AG04450 (cell line): ENCODE data around the gene CHORDC1. TPM values are rescaled to one million over a fixed set of nuclear protein-coding genes. Genes with fewer than 3 reads are reported as not detected.

Experiments used
- CTCF ChIA-PET: fragments of 300-600, 350-600 bp; formaldehyde crosslinking; extraction: SDS; loops from one replicate; lab custom pipeline; 2022; ENCODE audit warnings: antibody characterized with exemption, inconsistent platforms; lab: Charles Lee
- POLR2A ChIA-PET: fragments of 350-600 bp; formaldehyde crosslinking; extraction: SDS; loops from one replicate; lab custom pipeline; 2021; ENCODE audit warnings: antibody characterized with exemption, inconsistent platforms; lab: Yijun Ruan, JAX
- DNase-seq: peaks from one replicate; pipeline ENCODE4 v3.0.0-alpha.2; 2011; ENCODE audit warnings: low read depth, low spot score
- H3K27ac ChIP-seq: one replicate; pipeline ENCODE4 v1.5.1; 2012; ENCODE audit warnings: low read depth, low read length, control low read depth
- H3K27me3 ChIP-seq: one replicate; pipeline ENCODE4 v1.6.0; 2012; ENCODE audit warnings: low read length; ENCODE audit not compliant: control insufficient read depth, insufficient read depth
- H3K4me3 ChIP-seq: 2 replicates; pipeline ENCODE4 v1.5.1; 2011; ENCODE audit warnings: mild to moderate bottlenecking, low read depth, low read length, control low read depth
- H3K9me3 ChIP-seq: 2 replicates; pipeline ENCODE4 v1.5.1; 2012; ENCODE audit warnings: low read length; ENCODE audit not compliant: control insufficient read depth, insufficient read depth
- CTCF ChIP-seq: IDR thresholded peaks from 2 replicates; pipeline ENCODE4 v1.5.1; 2011; ENCODE audit warnings: low read depth, low read length, control low read depth, inconsistent platforms
- polyA plus RNA-seq: library from polyadenylated mRNA; depleted of rRNA; stranded (reverse); fragments of >200 nt; gene quantifications from 2 replicates; pipeline ENCODE4 v1.2.3, GENCODE V29; 2011

The CHORDC1 gene
- polyA plus RNA-seq, 1 experiment = 34.3 TPM

DNA sequence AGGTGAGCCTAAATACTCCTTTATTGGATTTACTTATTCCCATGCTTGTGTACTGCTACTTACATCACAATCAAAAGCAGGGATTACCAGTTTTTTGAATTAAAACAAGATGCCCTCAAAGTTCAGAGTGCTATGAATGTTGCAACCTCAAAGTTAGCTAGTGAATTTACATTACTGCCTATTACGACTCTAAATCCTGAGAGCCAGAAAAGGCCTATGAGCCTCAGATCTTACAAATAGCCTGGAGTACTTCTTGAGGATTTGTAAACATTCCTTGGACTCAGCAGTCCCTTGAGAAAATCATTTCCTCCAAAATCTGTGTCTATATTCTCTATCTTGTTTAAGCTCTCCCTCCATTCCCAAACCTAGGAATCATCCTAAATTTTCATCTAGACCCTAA lies 25.5 kb downstream of the CHORDC1 start:
- H3K27me3 ChIP-seq = no peaks in the 10 kb centered on the region
- no peak for DNase-seq
- no peaks in the 10 kb centered on the region for H3K9me3 ChIP-seq
- ChIA-PET CTCF (interaction anchor here (1.4 kb wide), 1 partner anchor 7 kb away, joined by 17 read pairs; no protein-coding TSS in a partner anchor), POLR2A (no interaction called here)
- H3K4me3 ChIP-seq = no peak overlapping the region
- no peak overlapping the region for H3K27ac ChIP-seq
- no peak for TF ChIP-seq CTCF

DNA sequence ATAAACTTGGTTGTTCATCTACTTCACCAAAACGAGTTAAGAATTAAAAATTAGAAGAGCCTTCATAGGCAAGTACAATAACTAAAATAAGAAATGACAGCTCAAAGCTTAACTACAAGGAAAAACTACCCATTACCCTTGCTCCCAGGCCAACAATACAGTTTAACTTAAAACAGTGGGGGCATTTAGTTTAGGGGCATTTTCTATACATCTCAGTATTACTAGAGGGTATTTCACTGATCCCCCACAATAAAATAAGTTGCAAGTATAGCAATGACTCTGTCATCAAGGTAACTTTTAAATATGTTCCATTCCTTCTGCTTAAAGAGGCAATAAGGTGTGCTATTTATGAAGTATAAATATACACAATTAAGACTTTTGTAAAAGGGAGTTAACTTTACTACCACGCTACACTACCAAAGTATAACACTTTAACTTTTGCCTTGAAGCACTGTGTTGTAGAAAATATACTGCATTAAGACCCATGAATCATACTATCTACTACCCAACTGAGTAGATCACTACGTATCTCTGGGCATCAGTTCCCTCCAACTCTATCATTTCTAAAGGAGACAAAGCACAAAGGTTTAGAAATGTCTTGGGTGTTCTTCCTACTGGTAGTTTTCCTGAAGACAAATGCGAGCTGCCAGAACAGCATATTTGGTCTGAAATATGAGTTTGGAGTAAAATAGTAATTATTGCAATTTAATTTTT lies 29.8 kb downstream of the CHORDC1 start:
- H3K9me3 ChIP-seq = no peaks in the 10 kb centered on the region
- DNase-seq = no peak
- no peak overlapping the region for H3K27ac ChIP-seq
- no peak overlapping the region for H3K4me3 ChIP-seq
- ChIA-PET POLR2A (no interaction called here), CTCF (no interaction called here)
- no peaks in the 10 kb centered on the region for H3K27me3 ChIP-seq
- TF ChIP-seq CTCF = no peak

DNA sequence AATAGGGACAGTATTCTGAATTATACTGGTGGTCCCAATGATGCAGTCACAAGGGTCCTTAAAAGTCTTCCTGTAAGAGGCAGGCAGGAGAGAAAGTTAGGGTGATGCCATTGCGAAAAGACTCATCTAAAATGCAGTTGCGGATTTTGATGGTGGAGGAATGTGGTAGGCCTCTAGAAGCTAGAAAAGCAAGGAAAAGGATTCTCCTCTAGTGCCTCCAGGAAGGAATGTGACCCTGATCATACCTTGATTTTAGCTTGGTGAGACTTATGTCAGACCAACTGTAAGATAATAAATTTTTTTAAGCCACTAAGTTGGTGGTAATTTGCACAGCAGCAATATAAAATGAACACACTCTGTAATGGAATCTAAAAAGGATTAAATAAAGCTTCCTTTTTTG lies 33.8 kb downstream of the CHORDC1 start:
- Histone ChIP-seq H3K27ac (no peak overlapping the region), H3K4me3 (no peak overlapping the region), H3K27me3 (no peaks in the 10 kb centered on the region), H3K9me3 (no peaks in the 10 kb centered on the region)
- TF ChIP-seq CTCF = no peak
- POLR2A ChIA-PET = no interaction called here
- CTCF ChIA-PET = interaction anchor here (4.6 kb wide), 1 partner anchor 16 kb away, joined by 32 read pairs; no protein-coding TSS in a partner anchor
- DNase-seq = no peak

GRCh38 chr11:90187839-90188238 lies 35.0 kb downstream of the CHORDC1 start:
- no peak for DNase-seq
- no peaks in the 10 kb centered on the region for H3K27me3 ChIP-seq
- POLR2A ChIA-PET = no interaction called here
- H3K27ac ChIP-seq = no peak overlapping the region
- H3K9me3 ChIP-seq = no peaks in the 10 kb centered on the region
- no peak overlapping the region for H3K4me3 ChIP-seq
- no peak for TF ChIP-seq CTCF
- CTCF ChIA-PET = interaction anchor here (4.6 kb wide), 1 partner anchor 17 kb away, joined by 32 read pairs; no protein-coding TSS in a partner anchor

DNA sequence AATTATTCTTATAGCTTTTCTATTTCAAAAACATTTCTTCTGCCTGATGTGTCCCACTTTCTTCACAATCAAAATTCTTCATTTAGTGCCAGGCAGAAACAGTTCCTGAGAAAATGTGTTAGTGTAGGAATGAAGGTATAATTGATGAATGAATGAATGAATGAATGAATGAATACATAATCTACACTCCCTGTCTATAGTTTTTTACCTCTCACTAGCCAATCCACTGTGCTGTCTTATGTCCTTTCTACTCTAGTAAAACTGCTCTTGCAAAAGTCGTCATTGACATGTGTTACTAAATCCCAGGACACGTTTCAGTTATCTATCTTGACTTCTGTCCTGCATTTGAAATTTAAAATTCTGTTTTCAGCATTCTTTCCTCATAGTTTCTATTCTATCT lies 42.9 kb downstream of the CHORDC1 start:
- ChIA-PET CTCF (interaction anchor here (1.2 kb wide), 1 partner anchor 25 kb away, joined by 4 read pairs; no protein-coding TSS in a partner anchor), POLR2A (no interaction called here)
- no peak overlapping the region for H3K27ac ChIP-seq
- H3K27me3 ChIP-seq = no peaks in the 10 kb centered on the region
- TF ChIP-seq CTCF = no peak
- DNase-seq = no peak
- no peak overlapping the region for H3K4me3 ChIP-seq
- H3K9me3 ChIP-seq = no peaks in the 10 kb centered on the region
